Measurements from ENCODE around the gene PTX3. TPM values are rescaled to one million over a fixed set of nuclear protein-coding genes. Genes with fewer than 3 reads are reported as not detected.

Gene PTX3
- total and polyA plus RNA-seq, 5 donors from 2014 or later: 0.20 TPM; not detected in 4

DNA sequence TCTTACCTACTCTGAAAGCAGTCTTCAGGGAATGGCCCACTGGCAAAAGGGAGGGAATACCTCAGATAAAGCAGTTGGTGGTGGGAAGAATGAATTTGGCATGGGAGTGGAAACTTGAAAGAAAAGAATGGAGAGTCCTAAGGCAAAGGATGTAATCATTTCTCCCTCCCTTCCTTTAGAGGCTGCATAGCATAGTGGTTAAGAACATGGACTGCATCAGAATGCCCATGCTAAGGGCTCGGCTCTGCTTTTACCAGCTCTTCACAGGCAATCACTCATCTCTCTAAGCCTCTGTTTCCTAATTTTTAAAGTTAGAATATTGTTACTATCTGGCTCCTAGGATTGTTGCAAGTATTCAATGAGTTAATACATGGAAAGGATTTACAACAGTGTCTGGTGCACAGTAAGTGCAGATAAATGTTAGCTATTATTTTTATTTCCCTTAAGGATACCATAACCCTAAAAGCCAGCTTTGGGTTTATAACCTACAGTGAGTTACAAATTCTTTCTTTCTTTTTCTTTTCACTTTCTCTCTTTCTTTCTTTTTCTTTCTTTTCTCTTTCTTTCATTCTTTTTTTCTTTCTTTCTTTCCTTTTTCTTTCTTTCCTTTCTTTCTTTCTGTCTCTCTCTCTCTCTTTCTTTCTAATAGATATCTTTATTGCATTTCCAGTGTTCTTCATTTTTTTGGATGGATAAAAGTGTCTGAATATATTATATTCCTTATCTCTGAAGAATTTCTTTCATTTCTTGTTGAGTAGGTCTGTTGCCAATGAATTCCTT is 43.0 kb downstream of the PTX3 start:
- ATAC-seq (ENCODE audit: low read depth in 2 of 2) (no peak), DNase-seq (no peak)
- H3K36me3 Mint-ChIP-seq: no peaks in the 10 kb centered on the region
- Histone ChIP-seq H3K36me3 (ENCODE audit: control insufficient read depth, insufficient read depth, low read length) (no peaks in the 10 kb centered on the region), H3K27me3 (ENCODE audit: control insufficient read depth, insufficient read depth, low read length) (no peaks in the 10 kb centered on the region), H3K4me1 (ENCODE audit: control insufficient read depth, insufficient read depth, low read length, poor library complexity, severe bottlenecking) (no peaks in the 10 kb centered on the region), H3K27ac (ENCODE audit: insufficient read depth, low read length, poor library complexity, severe bottlenecking) (no peak overlapping the region), H3K9me3 (ENCODE audit: control insufficient read depth in 2 of 2, low read length in 2 of 2) (no peaks in the 10 kb centered on the region), H3K4me3 (ENCODE audit: low read depth, low read length) (no peak overlapping the region)
- no peaks in the 10 kb centered on the region for H3K4me1 Mint-ChIP-seq
- H3K27ac Mint-ChIP-seq: no peak overlapping the region
- H3K9me3 Mint-ChIP-seq: peaks cover 0 to 7% (median 0%) of the 10 kb centered on the region in 7 donors
- H3K4me3 Mint-ChIP-seq: no peak overlapping the region
- H3K27me3 Mint-ChIP-seq: no peaks in the 10 kb centered on the region

DNA sequence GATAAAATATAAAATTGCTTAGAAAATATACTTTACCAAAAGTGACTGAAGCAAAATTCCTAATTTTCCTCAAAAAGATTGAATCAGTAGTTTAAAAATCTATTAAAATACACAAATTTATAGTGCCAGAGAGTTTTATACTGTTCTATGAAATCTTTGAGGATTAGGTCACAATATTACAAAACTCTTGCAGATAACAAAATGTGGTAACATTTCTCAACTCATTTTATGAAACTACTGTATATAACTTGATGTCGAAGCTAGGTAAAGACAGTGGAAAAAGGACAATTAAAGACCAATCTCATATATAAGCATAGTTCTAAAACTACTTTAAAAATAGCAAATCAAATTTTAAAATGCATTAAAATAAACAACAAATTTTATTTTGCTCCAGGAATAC is 50.7 kb downstream of the PTX3 start:
- Mint-ChIP-seq H3K27ac (no peak overlapping the region), H3K9me3 (peaks cover 0 to 2% (median 0%) of the 10 kb centered on the region in 7 donors), H3K27me3 (no peaks in the 10 kb centered on the region), H3K36me3 (no peaks in the 10 kb centered on the region), H3K4me3 (no peak overlapping the region), H3K4me1 (peaks cover 0 to 2% (median 0%) of the 10 kb centered on the region in 4 donors)
- H3K4me1 ChIP-seq (ENCODE audit: control insufficient read depth, insufficient read depth, low read length, poor library complexity, severe bottlenecking): no peaks in the 10 kb centered on the region
- DNase-seq (no peak), ATAC-seq (ENCODE audit: low read depth in 2 of 2) (no peak)
- no peaks in the 10 kb centered on the region for H3K9me3 ChIP-seq (ENCODE audit: control insufficient read depth in 2 of 2, low read length in 2 of 2)
- no peak overlapping the region for H3K27ac ChIP-seq (ENCODE audit: insufficient read depth, low read length, poor library complexity, severe bottlenecking)
- H3K27me3 ChIP-seq (ENCODE audit: control insufficient read depth, insufficient read depth, low read length): no peaks in the 10 kb centered on the region
- H3K36me3 ChIP-seq (ENCODE audit: control insufficient read depth, insufficient read depth, low read length): no peaks in the 10 kb centered on the region
- no peak overlapping the region for H3K4me3 ChIP-seq (ENCODE audit: low read depth, low read length)

DNA sequence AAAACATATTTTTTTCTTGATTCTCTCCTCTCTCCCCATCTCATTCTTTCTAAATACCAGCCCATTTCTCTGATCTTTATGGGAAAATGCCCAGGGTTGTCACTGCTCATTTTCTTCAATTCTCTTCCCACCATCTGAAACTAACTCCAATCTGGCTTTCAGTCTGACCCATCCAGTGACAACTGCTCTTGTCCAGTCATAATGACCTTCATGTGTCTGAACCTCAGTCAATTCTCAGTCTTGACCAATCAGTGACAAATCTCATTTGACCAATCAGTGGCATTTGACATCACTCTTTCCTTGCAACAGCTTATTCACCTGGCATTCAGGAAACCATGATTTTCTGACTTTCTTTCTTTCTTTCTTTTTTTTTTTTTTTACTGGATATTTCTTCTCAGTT is 51.5 kb downstream of the PTX3 start:
- no peaks in the 10 kb centered on the region for H3K27me3 Mint-ChIP-seq
- peaks cover 0 to 1% (median 0%) of the 10 kb centered on the region in 7 donors for H3K9me3 Mint-ChIP-seq
- no peaks in the 10 kb centered on the region for H3K27me3 ChIP-seq (ENCODE audit: control insufficient read depth, insufficient read depth, low read length)
- DNase-seq (no peak), ATAC-seq (ENCODE audit: low read depth in 2 of 2) (no peak)
- no peak overlapping the region for H3K27ac Mint-ChIP-seq
- peaks cover 0 to 2% (median 0%) of the 10 kb centered on the region in 4 donors for H3K4me1 Mint-ChIP-seq
- H3K27ac ChIP-seq (ENCODE audit: insufficient read depth, low read length, poor library complexity, severe bottlenecking): no peak overlapping the region
- H3K4me3 ChIP-seq (ENCODE audit: low read depth, low read length): no peak overlapping the region
- H3K36me3 Mint-ChIP-seq: no peaks in the 10 kb centered on the region
- no peaks in the 10 kb centered on the region for H3K36me3 ChIP-seq (ENCODE audit: control insufficient read depth, insufficient read depth, low read length)
- no peaks in the 10 kb centered on the region for H3K9me3 ChIP-seq (ENCODE audit: control insufficient read depth in 2 of 2, low read length in 2 of 2)
- H3K4me1 ChIP-seq (ENCODE audit: control insufficient read depth, insufficient read depth, low read length, poor library complexity, severe bottlenecking): no peaks in the 10 kb centered on the region
- H3K4me3 Mint-ChIP-seq: no peak overlapping the region

DNA sequence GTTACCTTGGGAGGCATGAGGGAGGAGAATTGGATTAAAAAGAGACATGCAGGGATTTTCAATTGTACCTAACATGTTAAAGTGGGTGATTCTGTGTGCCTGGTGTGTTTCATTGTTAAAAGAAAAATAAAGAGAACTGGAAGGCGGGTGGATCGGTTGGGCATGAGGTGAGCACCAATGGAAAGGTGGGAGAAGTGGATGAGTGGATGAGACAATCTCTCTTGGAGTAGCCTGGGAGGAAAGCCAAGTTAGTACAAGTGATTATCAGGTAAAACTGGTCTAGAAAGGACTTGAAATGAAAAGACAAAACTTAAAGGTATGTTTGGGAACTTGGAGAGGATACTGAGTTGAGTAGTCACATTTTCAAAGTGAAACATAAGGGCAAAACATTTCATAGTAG is 54.5 kb downstream of the PTX3 start:
- H3K27ac Mint-ChIP-seq: no peak overlapping the region

More for the DNA sequence above, 54.5 kb downstream of the PTX3 start:
- Mint-ChIP-seq H3K36me3 (no peaks in the 10 kb centered on the region), H3K27me3 (no peaks in the 10 kb centered on the region), H3K4me1 (peaks cover 0 to 2% (median 0%) of the 10 kb centered on the region in 4 donors), H3K4me3 (no peak overlapping the region), H3K9me3 (peaks cover 0 to 1% (median 0%) of the 10 kb centered on the region in 7 donors)
- no peak overlapping the region for H3K4me3 ChIP-seq (ENCODE audit: low read depth, low read length)
- H3K27me3 ChIP-seq (ENCODE audit: control insufficient read depth, insufficient read depth, low read length): no peaks in the 10 kb centered on the region
- no peaks in the 10 kb centered on the region for H3K4me1 ChIP-seq (ENCODE audit: control insufficient read depth, insufficient read depth, low read length, poor library complexity, severe bottlenecking)
- no peaks in the 10 kb centered on the region for H3K9me3 ChIP-seq (ENCODE audit: control insufficient read depth in 2 of 2, low read length in 2 of 2)
- no peaks in the 10 kb centered on the region for H3K36me3 ChIP-seq (ENCODE audit: control insufficient read depth, insufficient read depth, low read length)
- ATAC-seq (ENCODE audit: low read depth in 2 of 2) (no peak), DNase-seq (no peak)
- H3K27ac ChIP-seq (ENCODE audit: insufficient read depth, low read length, poor library complexity, severe bottlenecking): no peak overlapping the region

Other genes with a start within 250 kb of the PTX3 start
- 2.6 TPM for gene VEPH1, start 66.6 kb downstream of the PTX3 start, total RNA-seq
- gene VEPH1, start 66.6 kb downstream of the PTX3 start, polyA plus RNA-seq: not detected